HL-60 (cell line): ENCODE results near the gene SPACA6.

Experiments used
- GABPA ChIP-seq: IDR thresholded peaks from 2 replicates; pipeline ENCODE4 v1.6.1; 2012; ENCODE audit warnings: low read depth
- POLR2AphosphoS5 ChIP-seq: IDR thresholded peaks from 2 replicates; pipeline ENCODE4 v1.6.1; 2012; ENCODE audit warnings: low read depth
- TF ChIP-seq, protein P1 (sequence below): IDR thresholded peaks from one replicate; pipeline ENCODE4 v1.5.1; 2011; ENCODE audit warnings: low read length, control low read depth, inconsistent platforms; ENCODE audit not compliant: insufficient read depth
- TF ChIP-seq, protein P2 (sequence below): IDR thresholded peaks from 2 replicates; pipeline ENCODE4 v1.6.1; 2012; ENCODE audit warnings: low read depth; ENCODE audit not compliant: insufficient replicate concordance

DNA sequence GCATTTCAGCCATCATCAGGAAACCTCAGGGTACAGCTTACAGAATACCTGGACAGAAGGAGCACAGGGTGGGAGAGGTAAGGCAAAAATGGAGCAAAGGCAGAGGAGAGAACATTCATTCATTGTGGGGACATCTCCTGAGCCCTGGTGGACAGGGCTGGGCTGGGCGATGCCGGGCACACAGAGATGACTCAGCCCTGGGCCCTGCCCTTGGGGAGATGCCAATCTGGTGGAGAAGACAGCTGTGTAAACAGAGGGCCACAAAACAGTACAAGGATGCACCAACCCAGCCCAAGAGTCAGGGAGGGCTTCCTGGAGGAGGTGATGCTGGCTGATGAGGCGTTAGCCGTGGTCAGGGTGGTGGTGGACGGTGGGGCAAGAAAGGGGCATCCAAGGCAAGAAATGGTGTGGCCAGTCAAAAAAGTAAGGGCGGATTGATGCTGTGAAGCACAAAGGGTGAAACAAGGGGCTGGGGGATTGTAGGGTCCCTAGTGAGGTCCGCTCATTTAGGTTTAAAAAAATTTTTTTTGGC, 34.3 kb downstream of the SPACA6 start:
- TF ChIP-seq, protein P1, sequence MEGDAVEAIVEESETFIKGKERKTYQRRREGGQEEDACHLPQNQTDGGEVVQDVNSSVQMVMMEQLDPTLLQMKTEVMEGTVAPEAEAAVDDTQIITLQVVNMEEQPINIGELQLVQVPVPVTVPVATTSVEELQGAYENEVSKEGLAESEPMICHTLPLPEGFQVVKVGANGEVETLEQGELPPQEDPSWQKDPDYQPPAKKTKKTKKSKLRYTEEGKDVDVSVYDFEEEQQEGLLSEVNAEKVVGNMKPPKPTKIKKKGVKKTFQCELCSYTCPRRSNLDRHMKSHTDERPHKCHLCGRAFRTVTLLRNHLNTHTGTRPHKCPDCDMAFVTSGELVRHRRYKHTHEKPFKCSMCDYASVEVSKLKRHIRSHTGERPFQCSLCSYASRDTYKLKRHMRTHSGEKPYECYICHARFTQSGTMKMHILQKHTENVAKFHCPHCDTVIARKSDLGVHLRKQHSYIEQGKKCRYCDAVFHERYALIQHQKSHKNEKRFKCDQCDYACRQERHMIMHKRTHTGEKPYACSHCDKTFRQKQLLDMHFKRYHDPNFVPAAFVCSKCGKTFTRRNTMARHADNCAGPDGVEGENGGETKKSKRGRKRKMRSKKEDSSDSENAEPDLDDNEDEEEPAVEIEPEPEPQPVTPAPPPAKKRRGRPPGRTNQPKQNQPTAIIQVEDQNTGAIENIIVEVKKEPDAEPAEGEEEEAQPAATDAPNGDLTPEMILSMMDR = no peak
- TF ChIP-seq POLR2AphosphoS5 (no peak), GABPA (no peak)
- TF ChIP-seq, protein P2, sequence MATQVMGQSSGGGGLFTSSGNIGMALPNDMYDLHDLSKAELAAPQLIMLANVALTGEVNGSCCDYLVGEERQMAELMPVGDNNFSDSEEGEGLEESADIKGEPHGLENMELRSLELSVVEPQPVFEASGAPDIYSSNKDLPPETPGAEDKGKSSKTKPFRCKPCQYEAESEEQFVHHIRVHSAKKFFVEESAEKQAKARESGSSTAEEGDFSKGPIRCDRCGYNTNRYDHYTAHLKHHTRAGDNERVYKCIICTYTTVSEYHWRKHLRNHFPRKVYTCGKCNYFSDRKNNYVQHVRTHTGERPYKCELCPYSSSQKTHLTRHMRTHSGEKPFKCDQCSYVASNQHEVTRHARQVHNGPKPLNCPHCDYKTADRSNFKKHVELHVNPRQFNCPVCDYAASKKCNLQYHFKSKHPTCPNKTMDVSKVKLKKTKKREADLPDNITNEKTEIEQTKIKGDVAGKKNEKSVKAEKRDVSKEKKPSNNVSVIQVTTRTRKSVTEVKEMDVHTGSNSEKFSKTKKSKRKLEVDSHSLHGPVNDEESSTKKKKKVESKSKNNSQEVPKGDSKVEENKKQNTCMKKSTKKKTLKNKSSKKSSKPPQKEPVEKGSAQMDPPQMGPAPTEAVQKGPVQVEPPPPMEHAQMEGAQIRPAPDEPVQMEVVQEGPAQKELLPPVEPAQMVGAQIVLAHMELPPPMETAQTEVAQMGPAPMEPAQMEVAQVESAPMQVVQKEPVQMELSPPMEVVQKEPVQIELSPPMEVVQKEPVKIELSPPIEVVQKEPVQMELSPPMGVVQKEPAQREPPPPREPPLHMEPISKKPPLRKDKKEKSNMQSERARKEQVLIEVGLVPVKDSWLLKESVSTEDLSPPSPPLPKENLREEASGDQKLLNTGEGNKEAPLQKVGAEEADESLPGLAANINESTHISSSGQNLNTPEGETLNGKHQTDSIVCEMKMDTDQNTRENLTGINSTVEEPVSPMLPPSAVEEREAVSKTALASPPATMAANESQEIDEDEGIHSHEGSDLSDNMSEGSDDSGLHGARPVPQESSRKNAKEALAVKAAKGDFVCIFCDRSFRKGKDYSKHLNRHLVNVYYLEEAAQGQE = no peak
